Ascending aorta (tissue), 2 donors: ENCODE results near the gene MRPS23. TPM values are rescaled to one million over a fixed set of nuclear protein-coding genes. Genes with fewer than 3 reads are reported as not detected.

ENCODE experiments used
- DNase-seq, 2 donors: peaks; one replicate each; pipeline ENCODE4 v3.0.0-alpha.2; 2019; ENCODE audit warnings: low spot score in 2 of 2
- H3K27ac ChIP-seq, 2 donors: fragments of 200-600 bp; sonication (generic); one replicate each; pipeline ENCODE4 v1.5.1; 2016 to 2017; ENCODE audit warnings: mild to moderate bottlenecking in 1 of 2
- H3K27me3 ChIP-seq: fragments of 200-600 bp; sonication (generic); one replicate; pipeline ENCODE4 v1.5.1; 2017
- H3K36me3 ChIP-seq, 2 donors: fragments of 200-600 bp; sonication (generic); one replicate each; pipeline ENCODE4 v1.5.1; 2016
- H3K4me1 ChIP-seq, 2 donors: fragments of 200-600 bp; sonication (generic); one replicate each; pipeline ENCODE4 v1.5.1; 2016 to 2017; ENCODE audit warnings: mild to moderate bottlenecking in 1 of 2
- H3K4me3 ChIP-seq, 2 donors: fragments of 200-600 bp; sonication (generic); one replicate each; pipeline ENCODE4 v1.5.1; 2016 to 2017; ENCODE audit warnings: mild to moderate bottlenecking in 1 of 2
- H3K9me3 ChIP-seq, 2 donors: fragments of 200-600 bp; sonication (generic); one replicate each; pipeline ENCODE4 v1.5.1; 2016
- CTCF ChIP-seq, 3 experiments: fragments of 200-600 bp in 2 of 3; fragments of 450-650 bp in 1 of 3; sonication (generic) in 2 of 3; IDR thresholded peaks; one replicate each; pipeline ENCODE4 v1.5.1; 2016 to 2019; ENCODE audit warnings: antibody characterized with exemption in 3 of 3, mild to moderate bottlenecking in 1 of 3, moderate library complexity in 1 of 3
- intact Hi-C: fragments of 100-400 bp; cut with DNase I; formaldehyde crosslinking; loops from one replicate; pipeline ENCODE4 v1.15.1; 2023
- total RNA-seq: library from RNA; depleted of rRNA; stranded (reverse); fragments of >200 nt; gene quantifications from one replicate; pipeline ENCODE4 v1.1.0, GENCODE V29; 2016

Gene MRPS23
- total RNA-seq, 1 donor from 2014 or later, result 2.0 TPM

- no peak for TF ChIP-seq CTCF (IDR thresholded peaks at IDR 0.05)
- intact Hi-C loops, result no loop called here
- Histone ChIP-seq H3K27me3 (no peaks in the 10 kb centered on the region), H3K9me3 (no peaks in the 10 kb centered on the region), H3K36me3 (peaks cover 0 to 3% of the 10 kb centered on the region in 2 donors), H3K4me1 (peaks cover 13 to 18% of the 10 kb centered on the region in 2 donors), H3K27ac (peak overlapping the region; percentile 76 to 86), H3K4me3 (peak overlapping the region in 1 of 2 donors; percentile 72)
- no peak for DNase-seq
These were observed 10.7 kb upstream of the MRPS23 start for GRCh38 chr17:57860414-57860999.

DNA sequence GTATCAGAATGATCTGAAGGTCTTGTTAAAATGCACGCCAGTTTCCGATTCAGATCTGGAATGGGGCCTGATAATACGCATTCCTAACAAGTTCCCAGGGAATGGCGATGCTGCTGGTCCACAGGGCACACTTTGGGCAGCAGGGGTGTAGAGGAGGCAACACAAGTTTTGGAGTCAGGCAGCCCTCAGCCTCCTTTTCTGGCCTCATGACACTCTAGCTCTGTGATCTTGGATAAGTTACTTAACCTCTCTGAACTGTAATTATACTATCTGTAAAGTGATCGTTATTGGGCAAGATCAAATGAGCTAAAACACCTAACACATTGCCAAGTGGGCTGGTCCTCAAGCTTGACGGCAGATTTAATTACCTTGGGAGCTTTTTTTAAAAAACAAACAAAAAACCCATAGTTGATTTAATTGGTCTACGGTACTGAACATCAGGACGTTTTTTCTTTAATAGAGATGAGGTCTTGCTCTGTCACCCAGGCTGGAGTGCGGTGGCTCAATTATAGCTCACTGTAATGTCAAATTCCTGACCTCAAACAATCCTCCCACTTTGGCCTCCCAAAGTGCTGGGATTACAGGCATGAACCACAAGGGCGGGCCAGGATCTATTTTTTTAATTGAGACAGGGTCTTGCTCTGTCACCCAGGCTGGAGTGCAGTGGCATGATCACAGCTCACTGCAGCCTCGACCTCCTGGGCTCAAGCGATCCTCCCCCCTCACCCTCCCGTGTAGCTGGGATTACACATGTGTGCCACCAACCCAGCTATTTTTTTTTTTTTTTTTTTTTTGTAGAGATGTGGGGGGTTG is 10.0 kb upstream of the MRPS23 start:
- Histone ChIP-seq H3K9me3 (no peaks in the 10 kb centered on the region), H3K4me3 (no peak overlapping the region), H3K27ac (no peak overlapping the region), H3K4me1 (peaks cover 13 to 19% of the 10 kb centered on the region in 2 donors), H3K36me3 (peaks cover 0 to 3% of the 10 kb centered on the region in 2 donors), H3K27me3 (no peaks in the 10 kb centered on the region)
- no peak for DNase-seq
- no peak for TF ChIP-seq CTCF (IDR thresholded peaks at IDR 0.05)
- intact Hi-C loops, result no loop called here

DNA sequence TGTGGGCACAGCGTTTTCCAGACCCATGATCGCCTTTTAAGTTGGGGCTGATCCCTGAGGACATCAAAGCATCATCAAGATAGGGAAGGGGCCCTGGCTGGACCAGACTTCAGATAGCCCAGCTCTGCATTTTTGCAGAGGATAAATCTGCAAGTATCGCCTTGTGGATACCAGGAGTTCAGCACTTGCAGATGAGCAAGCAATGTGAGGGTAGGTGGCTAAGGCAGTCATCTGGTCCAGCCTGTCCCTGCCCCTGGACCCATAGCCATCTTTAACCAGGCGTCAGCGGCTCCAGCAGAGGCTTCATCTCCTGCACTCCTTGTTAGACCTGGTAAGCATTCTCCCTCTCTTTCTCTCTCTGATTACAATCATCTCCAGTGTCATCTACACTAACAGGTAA is 9.0 kb upstream of the MRPS23 start:
- intact Hi-C loops, result loop anchor here (1.0 kb wide), 3 partner anchors 129 to 140 kb away; partner anchors contain the start of gene VEZF1
- H3K9me3 ChIP-seq, result no peaks in the 10 kb centered on the region
- no peaks in the 10 kb centered on the region for H3K27me3 ChIP-seq
- no peak for DNase-seq
- no peaks in the 10 kb centered on the region for H3K36me3 ChIP-seq
- TF ChIP-seq CTCF (IDR thresholded peaks at IDR 0.05), result no peak
- no peak overlapping the region for H3K27ac ChIP-seq
- H3K4me1 ChIP-seq, result peaks cover 19 to 21% of the 10 kb centered on the region in 2 donors
- no peak overlapping the region for H3K4me3 ChIP-seq

- Histone ChIP-seq H3K4me1 (peaks cover 20 to 28% of the 10 kb centered on the region in 2 donors), H3K27me3 (no peaks in the 10 kb centered on the region), H3K36me3 (no peaks in the 10 kb centered on the region), H3K9me3 (no peaks in the 10 kb centered on the region), H3K4me3 (no peak overlapping the region), H3K27ac (no peak overlapping the region)
- no peak for TF ChIP-seq CTCF (IDR thresholded peaks at IDR 0.05)
- intact Hi-C loops, result loop anchor here (2.0 kb wide), 1 partner anchor 256 kb away; no protein-coding TSS in a partner anchor
- DNase-seq, result no peak
These were observed 7.2 kb upstream of the MRPS23 start for GRCh38 chr17:57856792-57857620.

- intact Hi-C loops, result loop anchor here (2.0 kb wide), 1 partner anchor 257 kb away; no protein-coding TSS in a partner anchor
- no peaks in the 10 kb centered on the region for H3K27me3 ChIP-seq
- no peak for TF ChIP-seq CTCF (IDR thresholded peaks at IDR 0.05)
- peaks cover 13 to 35% of the 10 kb centered on the region in 2 donors for H3K4me1 ChIP-seq
- no peaks in the 10 kb centered on the region for H3K9me3 ChIP-seq
- DNase-seq, result no peak
- no peaks in the 10 kb centered on the region for H3K36me3 ChIP-seq
- H3K27ac ChIP-seq, result no peak overlapping the region
- no peak overlapping the region for H3K4me3 ChIP-seq
These were observed 5.7 kb upstream of the MRPS23 start for GRCh38 chr17:57855391-57856035.
